A673 (cell line): ENCODE data around the gene UBALD1. TPM values are rescaled to one million over a fixed set of nuclear protein-coding genes. Genes with fewer than 3 reads are reported as not detected.

Source experiments
- BruUV-seq: library from RNA; stranded (reverse); fragments of 400-500 nt; replicated peaks from 2 replicates; lab custom pipeline; 2021; lab: Mats Ljungman, UMichigan
- CTCF ChIA-PET: fragments of 300-600 bp; sonication (Branson Sonifier 250); formaldehyde crosslinking; loops from one replicate; lab custom pipeline; 2022; ENCODE audit warnings: antibody characterized with exemption; lab: Charles Lee
- POLR2A ChIA-PET: fragments of 300-600 bp; sonication (Branson Sonifier 250); formaldehyde crosslinking; loops from one replicate; lab custom pipeline; 2022; ENCODE audit warnings: antibody characterized with exemption; ENCODE audit not compliant: low non-redundant PET; lab: Charles Lee
- DNase-seq: peaks from one replicate; pipeline ENCODE4 v3.0.0-alpha.2; 2015; ENCODE audit warnings: low spot score
- H3K27ac ChIP-seq: fragments of 200-600 bp; sonication (generic); 2 replicates; pipeline ENCODE4 v1.5.1; 2016; ENCODE audit warnings: mixed run types, low read depth, mild to moderate bottlenecking, mixed read lengths, antibody characterized with exemption, low read length; ENCODE audit not compliant: poor library complexity, severe bottlenecking
- H3K27me3 ChIP-seq: fragments of 200-600 bp; sonication (generic); replicated peaks from 2 replicates; pipeline ENCODE4 v1.6.1; 2017; ENCODE audit warnings: mixed run types, low read depth, mild to moderate bottlenecking, mixed read lengths, antibody characterized with exemption, low read length; ENCODE audit not compliant: insufficient read depth, poor library complexity
- H3K36me3 ChIP-seq: fragments of 200-600 bp; sonication (generic); 2 replicates; pipeline ENCODE4 v1.6.1; 2016; ENCODE audit warnings: mixed run types, mild to moderate bottlenecking, mixed read lengths, antibody characterized with exemption, low read length; ENCODE audit not compliant: insufficient read depth, poor library complexity, severe bottlenecking
- H3K4me1 ChIP-seq: fragments of 200-600 bp; sonication (generic); 2 replicates; pipeline ENCODE4 v1.6.1; 2017; ENCODE audit warnings: mixed run types, mild to moderate bottlenecking, mixed read lengths, antibody characterized with exemption, low read length; ENCODE audit not compliant: insufficient read depth, poor library complexity, severe bottlenecking
- H3K4me3 ChIP-seq: fragments of 200-600 bp; sonication (generic); 2 replicates; pipeline ENCODE4 v1.5.1; 2016; ENCODE audit warnings: low read depth, mixed run types, mild to moderate bottlenecking, mixed read lengths, low read length; ENCODE audit not compliant: poor library complexity, severe bottlenecking
- H3K9me3 ChIP-seq: fragments of 200-600 bp; sonication (generic); 2 replicates; pipeline ENCODE4 v1.6.1; 2016; ENCODE audit warnings: mixed run types, low read depth, mild to moderate bottlenecking, mixed read lengths, antibody characterized with exemption, low read length; ENCODE audit not compliant: poor library complexity, severe bottlenecking
- CTCF ChIP-seq: fragments of 300-800, 200-600 bp; sonication (generic); conservative IDR thresholded peaks from 2 replicates; pipeline ENCODE4 v1.5.1; 2017; ENCODE audit warnings: low read depth, mild to moderate bottlenecking, antibody characterized with exemption, low read length, moderate library complexity, mixed read lengths
- EZH2 ChIP-seq: fragments of 200-600 bp; sonication (generic); IDR thresholded peaks from 2 replicates; pipeline ENCODE4 v1.6.1; 2017; ENCODE audit warnings: borderline replicate concordance, low read depth, mild to moderate bottlenecking, mixed read lengths, antibody characterized with exemption, low read length; ENCODE audit not compliant: poor library complexity, severe bottlenecking
- intact Hi-C: fragments of 100-400 bp; cut with micrococcal nuclease; formaldehyde crosslinking; loops from one replicate; pipeline ENCODE4 v1.10.0; 2022; ENCODE audit not compliant: unreplicated experiment
- total RNA-seq: library from RNA; stranded (reverse); gene quantifications from 2 replicates; pipeline ENCODE4 v1.2.3, GENCODE V29; 2021

The UBALD1 gene
- total RNA-seq, 1 experiment from 2014 or later = 36.5 TPM

DNA sequence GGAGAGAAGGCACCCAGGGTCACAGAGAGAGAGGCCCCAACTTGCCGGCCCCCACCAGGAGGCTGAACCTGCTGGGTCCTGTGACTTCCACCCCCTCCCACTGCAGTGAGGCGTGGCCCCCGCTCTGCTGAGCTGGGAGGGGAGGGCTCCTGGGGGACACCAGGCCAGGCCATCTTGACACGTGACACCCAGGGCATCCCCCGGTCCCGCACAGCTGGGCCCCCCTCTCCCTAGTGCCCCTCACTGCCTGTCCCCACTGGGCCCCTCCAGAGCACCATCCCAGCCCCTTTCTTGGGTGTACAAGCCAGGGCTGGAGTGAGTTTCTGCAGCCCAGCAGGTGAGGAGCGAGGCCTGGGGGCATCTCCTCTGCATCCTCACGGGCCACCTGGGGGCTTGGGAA is 12.4 kb downstream of the UBALD1 start:
- no peak for DNase-seq
- Histone ChIP-seq H3K4me1 (no peaks in the 10 kb centered on the region), H3K27ac (no peak overlapping the region), H3K9me3 (no peaks in the 10 kb centered on the region), H3K27me3 (no peaks in the 10 kb centered on the region), H3K4me3 (no peak overlapping the region), H3K36me3 (no peaks in the 10 kb centered on the region)
- POLR2A ChIA-PET = no interaction called here
- BruUV-seq = no TSS peak
- TF ChIP-seq EZH2 = no peak
- no peak for TF ChIP-seq CTCF
- intact Hi-C loops = no loop called here
- CTCF ChIA-PET = no interaction called here

- Histone ChIP-seq H3K36me3 (no peaks in the 10 kb centered on the region), H3K4me3 (no peak overlapping the region), H3K4me1 (no peaks in the 10 kb centered on the region), H3K9me3 (no peaks in the 10 kb centered on the region), H3K27me3 (no peaks in the 10 kb centered on the region), H3K27ac (no peak overlapping the region)
- POLR2A ChIA-PET = no interaction called here
- BruUV-seq = no TSS peak
- CTCF ChIA-PET = no interaction called here
- TF ChIP-seq EZH2 = no peak
- TF ChIP-seq CTCF = no peak
- intact Hi-C loops = no loop called here
- no peak for DNase-seq
Observed at GRCh38 chr16:4601864-4602186, 12.9 kb downstream of the UBALD1 start.

- no peak for TF ChIP-seq EZH2
- Histone ChIP-seq H3K27me3 (no peaks in the 10 kb centered on the region), H3K9me3 (no peaks in the 10 kb centered on the region), H3K27ac (no peak overlapping the region), H3K36me3 (no peaks in the 10 kb centered on the region), H3K4me3 (no peak overlapping the region), H3K4me1 (no peaks in the 10 kb centered on the region)
- intact Hi-C loops = no loop called here
- DNase-seq = no peak
- ChIA-PET POLR2A (no interaction called here), CTCF (no interaction called here)
- no TSS peak for BruUV-seq
Observed at GRCh38 chr16:4601036-4601863, 13.4 kb downstream of the UBALD1 start.

DNA sequence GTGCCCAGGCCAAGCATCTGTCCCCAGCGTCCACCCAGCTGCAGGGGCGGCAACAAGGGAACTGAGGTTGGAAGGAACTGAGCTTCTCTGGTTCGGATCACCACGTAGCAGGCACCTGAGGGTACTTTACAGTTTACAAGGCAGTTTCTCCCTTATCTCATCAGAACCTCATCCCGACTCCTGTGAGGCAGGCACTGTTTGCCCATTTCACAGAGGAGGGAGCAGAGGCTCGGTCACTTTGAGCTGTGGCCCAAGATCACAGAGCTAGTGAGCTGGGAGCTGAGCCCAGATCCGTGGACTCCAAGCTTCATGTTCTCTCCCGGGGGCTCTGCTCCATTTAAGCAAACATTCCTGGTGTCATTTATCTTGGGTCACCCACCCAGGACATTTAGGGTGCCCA is 15.1 kb downstream of the UBALD1 start:
- no TSS peak for BruUV-seq
- no peak for DNase-seq
- POLR2A ChIA-PET = no interaction called here
- CTCF ChIA-PET = interaction anchor here (1.2 kb wide), 1 partner anchor 25 kb away, joined by 3 read pairs; the partner anchor contains the start of gene MGRN1
- Histone ChIP-seq H3K36me3 (no peaks in the 10 kb centered on the region), H3K27me3 (no peaks in the 10 kb centered on the region), H3K4me1 (no peaks in the 10 kb centered on the region), H3K27ac (no peak overlapping the region), H3K9me3 (no peaks in the 10 kb centered on the region), H3K4me3 (no peak overlapping the region)
- intact Hi-C loops = no loop called here
- TF ChIP-seq EZH2 (no peak), CTCF (no peak)
